ENCODE data around the gene KDM8.

KDM8 gene

GRCh38 chr16:27214084-27214961, 11.0 kb downstream of the KDM8 start:
- in situ Hi-C loops (cut with HindIII; ENCODE audit: low pct_ligation_motif_present, low sequenced_read_pairs) = no loop called here
- no peaks in the 10 kb centered on the region for H3K27me3 ChIP-seq (replicated peaks)
- no peak for TF ChIP-seq CTCF (IDR thresholded peaks at IDR 0.05; ENCODE audit: low read depth, low read length, missing control alignments)
- no peak overlapping the region for H3K4me3 ChIP-seq (ENCODE audit: low read depth, low read length)
- peaks cover 3% of the 10 kb centered on the region for H3K36me3 ChIP-seq (replicated peaks)
- no peak for DNase-seq
- no peak overlapping the region for H3K27ac ChIP-seq

GRCh38 chr16:27215660-27216059, 12.3 kb downstream of the KDM8 start:
- H3K27me3 ChIP-seq (replicated peaks) = no peaks in the 10 kb centered on the region
- H3K27ac ChIP-seq = no peak overlapping the region
- in situ Hi-C loops (cut with HindIII; ENCODE audit: low pct_ligation_motif_present, low sequenced_read_pairs) = no loop called here
- DNase-seq = no peak
- no peak overlapping the region for H3K4me3 ChIP-seq (ENCODE audit: low read depth, low read length)
- no peak for TF ChIP-seq CTCF (IDR thresholded peaks at IDR 0.05; ENCODE audit: low read depth, low read length, missing control alignments)
- H3K36me3 ChIP-seq (replicated peaks) = no peaks in the 10 kb centered on the region

GRCh38 chr16:27216297-27216885, 13.1 kb downstream of the KDM8 start:
- TF ChIP-seq CTCF (IDR thresholded peaks at IDR 0.05; ENCODE audit: low read depth, low read length, missing control alignments) = no peak
- Histone ChIP-seq H3K27me3 (replicated peaks) (no peaks in the 10 kb centered on the region), H3K4me3 (ENCODE audit: low read depth, low read length) (no peak overlapping the region), H3K36me3 (replicated peaks) (no peaks in the 10 kb centered on the region), H3K27ac (no peak overlapping the region)
- in situ Hi-C loops (cut with HindIII; ENCODE audit: low pct_ligation_motif_present, low sequenced_read_pairs) = no loop called here
- DNase-seq = no peak

- in situ Hi-C loops (cut with HindIII; ENCODE audit: low pct_ligation_motif_present, low sequenced_read_pairs) = no loop called here
- Histone ChIP-seq H3K27me3 (replicated peaks) (no peaks in the 10 kb centered on the region), H3K27ac (no peak overlapping the region), H3K4me3 (ENCODE audit: low read depth, low read length) (no peak overlapping the region), H3K36me3 (replicated peaks) (no peaks in the 10 kb centered on the region)
- peak; percentile 82 for DNase-seq
- no peak for TF ChIP-seq CTCF (IDR thresholded peaks at IDR 0.05; ENCODE audit: low read depth, low read length, missing control alignments)
Observed at GRCh38 chr16:27217256-27217655, 13.9 kb downstream of the KDM8 start.

- TF ChIP-seq CTCF (IDR thresholded peaks at IDR 0.05; ENCODE audit: low read depth, low read length, missing control alignments) = no peak
- Histone ChIP-seq H3K27me3 (replicated peaks) (no peaks in the 10 kb centered on the region), H3K27ac (no peak overlapping the region), H3K36me3 (replicated peaks) (no peaks in the 10 kb centered on the region), H3K4me3 (ENCODE audit: low read depth, low read length) (no peak overlapping the region)
- no peak for DNase-seq
- in situ Hi-C loops (cut with HindIII; ENCODE audit: low pct_ligation_motif_present, low sequenced_read_pairs) = no loop called here
Observed at GRCh38 chr16:27218756-27219155, 15.4 kb downstream of the KDM8 start.
